GM23338 (cell line): ENCODE results near the gene GNAZ.

ENCODE experiments used
- CTCF ChIP-seq, 2 experiments: fragments of 200-600 bp in 1 of 2; sonication (generic) in 1 of 2; conservative IDR thresholded peaks; 2 replicates each; pipeline versions ENCODE4 v1.5.1 to v1.6.1; 2016 to 2017; ENCODE audit warnings: antibody characterized with exemption in 2 of 2, low read depth in 2 of 2, mild to moderate bottlenecking in 2 of 2, moderate library complexity in 1 of 2
- JUNB ChIP-seq: IDR thresholded peaks from one replicate; pipeline ENCODE4 v1.6.1; 2016; ENCODE audit warnings: antibody characterized with exemption; ENCODE audit not compliant: unreplicated experiment

GRCh38 chr22:23094260-23094659, 23.9 kb downstream of the GNAZ start:
- TF ChIP-seq CTCF (conservative IDR thresholded peaks at IDR 0.05; ENCODE audit: low read depth in 2 of 2) = no peak
- no peak for TF ChIP-seq JUNB
